Panc1 (cell line): ENCODE data around the gene ZHX3.

Source experiments
- CTCF ChIP-seq: fragments of 450-650 bp; IDR thresholded peaks from 2 replicates; pipeline ENCODE4 v1.5.1; 2017; ENCODE audit warnings: mild to moderate bottlenecking
- POLR2AphosphoS5 ChIP-seq: IDR thresholded peaks from 2 replicates; pipeline ENCODE4 v1.6.1; 2012; ENCODE audit warnings: mild to moderate bottlenecking, low read depth, low read length, moderate library complexity
- REST ChIP-seq, 2 experiments: IDR thresholded peaks; 2 replicates each; pipeline ENCODE4 v1.6.1; 2011 to 2012; ENCODE audit warnings: low read depth in 2 of 2, control low read depth in 1 of 2, low read length in 1 of 2, mild to moderate bottlenecking in 1 of 2, moderate library complexity in 1 of 2; ENCODE audit not compliant: insufficient read depth in 1 of 2
- TCF7L2 ChIP-seq: IDR thresholded peaks from 2 replicates; pipeline ENCODE4 v1.6.1; 2011; ENCODE audit warnings: mild to moderate bottlenecking, low read depth, low read length, inconsistent platforms

DNA sequence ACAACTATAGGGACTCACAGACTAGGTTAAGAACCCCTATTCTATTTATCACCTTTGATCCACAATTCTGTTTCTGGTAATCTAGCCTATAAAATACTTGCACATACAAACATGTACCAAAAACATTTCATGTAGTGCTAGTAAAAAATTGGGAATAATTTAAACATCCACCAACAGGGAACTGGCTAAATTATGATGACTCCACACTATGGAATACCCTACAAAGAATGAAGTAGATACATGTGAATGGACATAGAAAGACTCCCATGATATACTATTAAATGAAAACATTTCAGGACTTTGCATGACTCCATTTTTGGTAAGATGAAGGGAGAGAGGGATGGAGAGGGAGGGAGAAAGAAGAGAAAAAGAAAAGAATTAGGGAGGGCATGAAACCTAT, 58.2 kb downstream of the ZHX3 start:
- no peak for TF ChIP-seq CTCF
- no peak for TF ChIP-seq REST (IDR thresholded peaks at IDR 0.05; ENCODE audit: insufficient read depth in 1 of 2, low read depth in 2 of 2, low read length in 1 of 2)
- no peak for TF ChIP-seq POLR2AphosphoS5
- no peak for TF ChIP-seq TCF7L2
